ENCODE measurements around the gene VAV3.

VAV3 gene

DNA sequence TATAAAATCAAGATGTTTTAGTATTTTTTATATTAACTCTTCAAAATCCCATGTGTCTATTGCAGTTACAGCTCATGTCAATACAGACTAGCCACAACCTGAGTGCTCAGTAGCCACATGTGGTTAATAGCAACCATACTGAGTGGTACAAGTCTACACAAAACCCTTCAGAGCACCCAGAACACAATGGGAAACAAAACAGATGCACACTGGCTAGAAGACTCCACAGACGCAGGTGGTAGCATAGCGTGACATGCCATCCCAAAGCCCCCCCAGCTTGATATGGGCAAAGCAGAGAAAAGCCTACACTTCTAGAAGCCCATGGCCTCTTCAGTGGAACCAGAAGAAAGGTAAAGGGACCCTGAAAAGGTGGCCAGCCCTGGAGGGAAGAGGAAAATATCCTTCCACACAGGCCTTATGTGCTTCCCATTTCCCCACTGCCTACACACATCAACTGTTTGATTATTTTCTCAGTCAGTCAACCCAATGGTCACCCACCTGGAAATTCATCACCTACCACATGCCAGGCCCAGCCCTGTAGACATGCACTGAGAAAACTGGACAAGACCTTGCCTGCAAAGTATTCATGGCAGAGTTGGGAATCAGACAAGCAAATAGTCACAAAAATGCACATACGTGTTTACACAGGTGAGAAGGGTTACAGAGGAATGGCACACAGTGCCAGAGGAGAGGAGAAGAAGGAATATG lies 175.0 kb downstream of the VAV3 start:
- DNase-seq (ENCODE audit: low read depth): no peak

- DNase-seq (ENCODE audit: low read depth): no peak
These were observed 176.5 kb downstream of the VAV3 start for GRCh38 chr1:107788206-107789202.

- DNase-seq (ENCODE audit: low read depth): no peak
These were observed 177.7 kb downstream of the VAV3 start for GRCh38 chr1:107787299-107787698.

DNA sequence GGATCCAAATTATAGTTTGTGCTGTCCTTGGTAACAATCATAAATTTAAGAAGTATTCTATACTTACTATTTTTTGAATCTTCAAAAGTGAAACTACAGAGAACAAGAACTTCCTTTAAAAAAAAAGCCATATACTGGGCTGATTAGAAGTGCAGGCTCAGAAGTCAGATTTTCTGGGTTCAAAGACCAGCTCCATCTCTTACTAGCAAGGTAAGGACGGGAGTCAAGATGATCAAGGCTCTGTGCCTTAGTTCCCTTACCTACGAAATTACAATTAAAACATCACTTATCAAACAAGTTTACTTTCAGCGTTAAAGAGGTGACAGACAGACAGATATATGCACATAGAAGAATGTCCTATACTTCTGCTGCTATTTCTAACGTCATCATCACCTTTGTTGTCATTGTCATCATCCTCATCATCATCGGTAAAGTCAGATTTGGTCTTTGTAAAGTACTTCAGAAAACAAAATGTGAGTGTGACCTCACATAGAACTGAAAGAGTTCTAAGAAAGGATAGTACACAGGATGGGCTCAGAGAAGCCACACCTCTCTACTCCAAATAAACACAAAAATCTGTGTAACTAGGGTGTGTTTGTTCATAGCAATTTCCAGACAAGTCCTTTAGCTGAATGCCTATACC lies 178.7 kb downstream of the VAV3 start:
- no peak for DNase-seq (ENCODE audit: low read depth)

- no peak for DNase-seq (ENCODE audit: low read depth)
These were observed 179.3 kb downstream of the VAV3 start for GRCh38 chr1:107785496-107786202.

DNA sequence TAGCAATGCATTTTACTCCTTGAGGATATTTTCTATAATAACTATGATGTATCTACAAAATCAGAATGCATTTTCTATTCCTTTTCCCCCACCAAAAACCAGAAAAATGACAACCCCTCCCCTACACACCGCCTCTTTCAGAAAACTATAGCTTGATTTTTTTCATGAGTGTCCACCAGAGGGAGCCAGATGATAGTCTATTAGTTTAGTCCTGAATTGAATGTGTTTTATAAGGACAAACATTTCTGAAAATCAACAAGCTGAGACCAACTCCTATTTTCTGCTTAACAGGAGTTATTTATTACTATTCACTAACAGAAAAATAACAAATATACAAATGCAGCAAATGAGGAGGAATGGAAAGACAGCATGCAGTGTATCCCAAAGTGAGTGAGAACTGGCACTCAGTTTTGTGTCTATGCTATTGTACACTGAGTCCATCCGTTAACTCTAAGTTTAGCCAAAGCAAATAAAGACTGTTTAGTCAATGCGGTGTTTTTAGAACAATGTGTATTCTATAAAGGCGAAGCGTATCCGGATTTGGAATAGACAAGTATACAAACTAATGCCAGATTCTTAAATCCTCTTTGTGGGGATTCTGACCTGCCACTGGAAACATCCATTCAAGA lies 182.6 kb downstream of the VAV3 start:
- DNase-seq (ENCODE audit: low read depth): no peak

- DNase-seq (ENCODE audit: low read depth): no peak
These were observed 183.7 kb downstream of the VAV3 start for GRCh38 chr1:107781245-107781644.

DNA sequence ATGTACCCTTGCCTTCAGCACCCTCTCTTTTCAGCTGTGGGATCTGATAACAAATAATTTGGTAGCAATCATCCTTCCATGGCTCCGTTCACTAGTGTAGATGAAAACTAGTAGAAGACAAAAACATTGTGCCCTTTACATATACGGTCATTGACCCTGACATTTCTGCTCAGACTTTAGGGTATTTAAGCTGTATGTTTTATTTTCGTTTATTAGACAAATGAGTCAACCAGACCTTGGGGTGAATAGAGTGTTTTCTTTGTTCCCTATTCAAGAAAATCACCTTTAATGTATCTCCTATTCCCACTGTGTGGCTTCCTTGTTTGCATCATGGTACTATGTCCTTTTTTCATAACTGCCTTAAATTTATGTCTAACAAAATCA lies 187.3 kb downstream of the VAV3 start:
- no peak for DNase-seq (ENCODE audit: low read depth)

DNA sequence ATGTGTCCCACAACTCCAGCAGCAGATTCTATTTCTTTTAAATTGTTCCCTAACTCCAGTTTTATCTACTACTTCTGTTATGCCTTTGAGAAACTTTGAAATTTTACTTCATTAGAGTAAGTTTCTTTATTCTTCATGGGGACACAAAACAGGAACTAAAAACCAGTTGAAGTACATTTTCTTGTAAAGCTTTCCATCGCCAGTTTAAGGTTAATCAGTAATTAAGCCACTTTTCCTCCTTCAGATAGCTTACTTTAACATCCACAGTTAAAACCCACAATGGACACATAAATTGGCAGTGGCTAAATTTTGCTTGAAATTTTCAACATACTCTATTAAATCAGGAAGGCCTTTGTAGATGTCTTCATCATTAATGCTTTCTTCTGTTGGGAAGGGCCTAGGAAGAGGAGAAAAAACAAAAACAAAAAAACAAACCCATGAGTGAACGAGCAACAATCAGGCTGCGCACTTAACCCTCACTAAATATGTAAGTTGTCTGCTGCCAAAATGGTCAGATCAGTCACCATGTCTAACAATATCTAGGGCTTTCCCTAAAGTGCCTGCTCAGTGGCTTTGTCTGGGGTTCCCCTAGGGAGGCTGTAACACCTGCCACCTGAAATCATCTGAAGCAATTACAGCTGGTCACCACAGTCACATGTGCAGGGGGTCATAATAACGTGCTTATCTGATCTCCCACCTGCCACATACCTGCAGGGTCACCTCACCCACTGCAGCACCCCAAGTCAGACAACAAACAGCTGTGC lies 187.9 kb downstream of the VAV3 start:
- DNase-seq (ENCODE audit: low read depth): no peak

GRCh38 chr1:107771377-107771776 lies 193.6 kb downstream of the VAV3 start:
- no peak for DNase-seq (ENCODE audit: low read depth)

DNA sequence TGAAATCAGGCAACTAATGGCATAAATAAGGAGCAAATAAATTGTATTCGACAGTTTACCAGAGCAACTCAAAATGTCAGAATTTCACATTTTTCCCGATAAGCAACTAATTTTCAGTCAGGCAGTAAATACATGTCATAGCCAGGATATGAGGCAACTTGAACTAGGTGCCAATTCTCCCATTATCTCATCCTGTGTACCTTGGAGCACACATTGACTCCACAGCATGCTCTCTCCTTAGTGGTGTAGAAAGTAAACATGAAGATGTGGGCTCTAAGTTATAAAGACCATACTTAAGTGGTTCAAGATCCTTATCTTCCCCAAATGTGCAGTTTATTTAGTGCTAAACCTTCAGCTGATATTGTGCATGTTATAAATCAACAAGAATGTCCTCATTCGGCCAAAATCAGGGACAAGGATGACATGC lies 197.8 kb downstream of the VAV3 start:
- no peak for DNase-seq (ENCODE audit: low read depth)

- DNase-seq (ENCODE audit: low read depth): no peak
These were observed 198.4 kb downstream of the VAV3 start for GRCh38 chr1:107766533-107766932.

- no peak for DNase-seq (ENCODE audit: low read depth)
These were observed 202.1 kb downstream of the VAV3 start for GRCh38 chr1:107762751-107763390.

GRCh38 chr1:107760065-107760464 lies 204.9 kb downstream of the VAV3 start:
- DNase-seq (ENCODE audit: low read depth): no peak

DNA sequence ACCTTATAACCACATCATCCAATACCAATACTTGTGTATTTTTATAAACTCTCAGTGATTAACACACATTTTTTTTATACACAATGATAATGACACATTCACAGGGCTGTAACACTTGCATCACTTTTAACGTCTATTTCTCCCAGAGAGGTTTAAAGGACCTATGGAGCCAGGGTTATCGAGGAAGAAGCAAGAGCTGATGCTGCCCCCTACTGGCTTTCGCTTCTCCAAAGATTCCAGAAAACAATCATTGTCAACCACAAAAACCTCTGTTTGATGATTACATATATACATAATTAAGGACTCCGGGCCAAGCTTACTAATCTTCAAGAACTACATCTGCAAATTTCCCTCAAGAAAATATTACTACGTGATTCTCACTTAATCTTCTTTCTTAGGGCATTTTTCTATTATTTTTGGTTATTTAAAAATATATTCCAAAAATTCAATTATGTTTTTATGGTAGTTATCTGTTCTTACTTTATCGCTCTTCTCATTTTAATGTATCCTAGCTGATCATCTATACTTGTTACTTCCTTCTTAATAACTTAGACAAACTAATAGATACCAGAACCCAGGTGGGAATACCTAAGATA lies 214.5 kb downstream of the VAV3 start:
- no peak for DNase-seq (ENCODE audit: low read depth)

DNA sequence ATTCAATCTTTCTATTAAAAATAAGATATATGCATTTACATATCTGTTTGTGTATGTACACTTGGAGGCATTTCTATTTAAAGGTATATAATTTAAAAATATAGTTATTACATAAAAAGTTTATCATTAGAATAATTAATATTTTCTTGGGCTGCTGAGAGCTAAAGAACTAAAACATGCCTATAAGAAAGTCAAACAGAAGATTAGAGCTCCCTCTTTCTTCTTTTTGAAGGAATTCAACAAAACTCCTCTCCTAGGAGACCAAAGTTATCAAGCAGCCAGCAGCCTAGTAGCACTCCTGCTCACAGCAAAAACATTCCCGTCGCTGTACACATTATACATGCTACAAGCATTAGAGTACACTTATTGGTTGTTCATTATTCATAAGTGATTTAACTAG lies 216.4 kb downstream of the VAV3 start:
- no peak for DNase-seq (ENCODE audit: low read depth)

- no peak for DNase-seq (ENCODE audit: low read depth)
These were observed 223.7 kb downstream of the VAV3 start for GRCh38 chr1:107741242-107741641.

DNA sequence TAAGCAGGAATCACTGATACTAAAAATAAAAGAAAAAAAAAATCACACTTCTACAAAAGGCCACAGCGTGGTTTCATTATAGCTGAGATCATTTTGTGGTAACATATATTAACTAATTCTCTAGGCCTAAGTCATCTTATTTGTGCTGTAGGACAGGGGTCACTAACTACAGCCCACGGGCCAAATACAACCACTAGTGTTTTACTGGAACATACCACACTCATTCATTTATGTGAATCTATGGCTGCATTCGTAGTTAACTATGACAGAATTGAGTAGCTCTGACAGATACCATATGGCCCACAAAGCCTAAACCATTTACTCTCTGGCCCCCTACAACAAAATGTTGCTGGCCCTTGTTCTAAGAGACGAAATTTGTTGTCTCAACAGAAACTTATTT lies 224.4 kb downstream of the VAV3 start:
- DNase-seq (ENCODE audit: low read depth): no peak

DNA sequence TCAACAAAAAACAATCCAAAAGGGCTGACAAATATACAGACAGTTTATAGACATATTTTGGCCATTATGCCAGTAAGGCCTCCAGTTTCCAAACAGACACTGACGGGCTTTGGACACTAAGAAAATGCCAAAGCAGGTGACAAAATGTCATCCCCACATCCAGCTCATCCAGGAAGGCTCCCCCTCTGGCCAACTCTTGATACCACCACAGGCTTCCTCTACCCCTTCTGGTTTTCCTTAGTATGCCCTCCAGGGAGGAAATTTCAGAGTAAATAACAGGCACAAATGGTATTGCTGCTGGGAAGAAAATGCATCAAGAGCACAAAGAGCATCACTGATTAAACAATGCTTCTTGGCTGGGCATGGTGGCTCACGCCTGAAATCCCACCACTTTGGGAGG lies 225.3 kb downstream of the VAV3 start:
- DNase-seq (ENCODE audit: low read depth): no peak

DNA sequence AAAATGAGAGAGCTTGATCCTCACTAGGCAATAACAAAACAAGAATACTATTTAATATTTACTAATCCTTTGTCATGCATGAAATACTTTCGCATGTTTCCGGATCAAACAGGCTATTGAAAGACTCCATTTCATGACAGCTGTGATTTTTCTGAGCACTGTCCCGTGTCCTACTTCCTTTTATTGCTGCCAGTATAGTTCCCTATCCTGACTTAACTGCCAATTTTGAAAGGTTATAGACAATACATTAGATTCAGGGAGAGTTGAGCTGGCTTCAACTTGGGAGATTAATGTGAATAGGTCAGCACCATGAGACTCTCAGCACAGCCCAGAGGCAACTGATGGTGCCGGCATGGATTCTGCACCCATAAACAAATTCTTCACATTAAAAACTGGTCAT lies 225.8 kb downstream of the VAV3 start:
- DNase-seq (ENCODE audit: low read depth): no peak
